NCI-H1105 (cell line): ENCODE measurements around the gene TFF1.
"Not testable (repeated sequence)": the region's sequence is repeated elsewhere in the genome, so short reads cannot be mapped to it uniquely, and the experiment has no call there.

Experiments
- DNase-seq: peaks from one replicate; lab custom pipeline; 2025; lab: John Stamatoyannopoulos, UW

The TFF1 gene

GRCh38 chr21:42366292-42367010, at the start of gene TFF1:
Gene TFF1, minus strand, starts transcription at chr21:42366535. Its CDS starts 40 bp downstream, at chr21:42366495.
- DNase-seq, result no peak

DNA sequence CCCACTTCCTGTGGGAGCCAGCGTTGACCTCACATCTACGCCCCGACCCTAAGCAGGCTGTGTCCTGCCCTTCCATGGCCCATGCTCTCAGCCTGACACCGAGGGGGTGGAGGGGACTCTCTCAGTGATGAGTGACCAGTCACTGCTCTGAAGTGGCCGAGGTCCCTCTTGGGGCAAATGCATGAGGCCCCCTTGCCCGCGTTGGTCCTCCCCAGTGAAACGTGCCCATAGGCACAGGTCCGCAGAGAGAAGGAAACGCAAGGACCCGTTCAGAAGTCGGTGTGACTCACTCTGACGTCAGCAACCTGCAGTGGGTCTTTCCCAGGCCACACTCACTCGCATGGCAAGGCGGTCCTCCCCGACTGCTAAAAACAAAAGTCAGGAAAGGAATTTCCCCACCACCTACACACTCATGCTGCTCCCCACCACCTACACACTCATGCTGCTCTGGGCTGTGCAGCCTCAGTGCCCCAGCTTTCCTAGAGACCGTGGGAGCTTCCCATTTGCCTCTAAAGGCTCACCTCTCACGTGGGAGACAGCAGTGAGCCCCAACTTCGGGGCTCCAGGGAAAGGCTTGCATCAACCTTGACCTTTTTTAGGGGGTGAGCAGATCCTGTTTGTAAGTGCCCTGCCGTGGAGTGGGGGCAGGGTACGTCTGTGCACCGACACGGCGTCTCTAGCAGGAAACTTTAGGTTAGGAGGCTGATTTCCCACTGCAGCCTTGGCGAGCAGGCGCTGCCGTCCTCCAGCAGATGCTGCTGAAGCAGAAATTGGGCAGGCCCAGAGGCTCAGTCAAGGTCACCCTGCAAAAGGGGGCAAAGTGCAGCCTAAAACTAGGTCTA, 48.8 kb upstream of the TFF1 start:
- no peak for DNase-seq

GRCh38 chr21:42414553-42414927, 48.2 kb upstream of the TFF1 start:
- no peak for DNase-seq

- DNase-seq, result no peak
These were observed 47.7 kb upstream of the TFF1 start for GRCh38 chr21:42414066-42414465.

DNA sequence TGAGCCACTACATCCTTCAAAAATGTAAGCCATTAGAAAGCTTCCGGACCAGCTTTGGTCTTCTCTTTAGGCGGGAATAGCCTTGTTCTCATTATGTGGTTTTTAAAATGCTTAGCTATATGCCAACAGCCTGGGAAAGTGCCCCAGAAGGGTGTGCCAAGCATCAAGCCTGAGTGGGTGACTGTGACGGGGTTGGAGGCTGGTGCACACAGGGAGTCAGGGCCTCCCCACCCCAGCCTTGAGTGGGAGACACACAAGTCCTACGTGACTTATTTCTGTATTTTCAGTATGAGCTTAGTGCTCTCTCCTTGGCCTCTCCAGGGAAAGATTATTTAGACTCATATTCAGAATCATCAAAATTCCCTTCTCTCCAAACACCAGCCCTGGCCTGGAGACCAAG, 47.2 kb upstream of the TFF1 start:
- no peak for DNase-seq

DNA sequence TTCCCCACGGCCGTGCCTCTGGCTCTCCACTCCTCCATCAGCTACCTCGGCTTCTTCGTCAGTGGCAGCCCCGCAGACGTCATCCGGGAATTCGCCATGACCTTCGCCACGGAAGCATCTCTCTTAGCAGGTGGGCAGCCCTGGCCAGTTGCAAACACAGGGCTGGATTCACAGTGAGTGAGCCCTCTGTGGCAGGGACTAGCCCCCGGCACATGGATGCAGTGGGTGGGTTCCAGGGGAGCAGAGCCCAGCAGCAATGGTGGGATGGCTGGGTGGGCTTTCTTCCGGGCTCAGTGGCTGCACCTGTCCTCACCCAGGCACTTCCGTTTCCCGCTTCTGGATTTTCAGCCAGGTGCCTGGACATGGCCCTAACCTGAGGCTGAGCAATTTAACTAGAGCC, 46.8 kb upstream of the TFF1 start:
- DNase-seq, result no peak

DNA sequence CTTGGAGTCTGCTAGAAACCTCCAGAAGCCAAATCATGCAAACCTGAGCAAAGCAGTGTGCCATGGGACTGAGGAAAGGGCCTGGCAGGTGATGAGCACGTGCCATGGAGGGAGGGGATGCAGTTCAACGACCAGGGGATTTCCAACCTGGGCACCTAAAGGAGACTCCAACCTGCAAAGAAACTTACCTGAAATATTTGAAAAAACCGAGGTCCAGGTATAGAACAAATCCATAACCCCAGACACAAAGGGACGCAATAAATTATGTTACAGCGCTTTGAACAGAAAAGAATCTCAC, 46.2 kb upstream of the TFF1 start:
- DNase-seq, result no peak

GRCh38 chr21:42411891-42412635, 45.7 kb upstream of the TFF1 start:
- no peak for DNase-seq

- no peak for DNase-seq
These were observed 45.0 kb upstream of the TFF1 start for GRCh38 chr21:42411197-42411869.

DNA sequence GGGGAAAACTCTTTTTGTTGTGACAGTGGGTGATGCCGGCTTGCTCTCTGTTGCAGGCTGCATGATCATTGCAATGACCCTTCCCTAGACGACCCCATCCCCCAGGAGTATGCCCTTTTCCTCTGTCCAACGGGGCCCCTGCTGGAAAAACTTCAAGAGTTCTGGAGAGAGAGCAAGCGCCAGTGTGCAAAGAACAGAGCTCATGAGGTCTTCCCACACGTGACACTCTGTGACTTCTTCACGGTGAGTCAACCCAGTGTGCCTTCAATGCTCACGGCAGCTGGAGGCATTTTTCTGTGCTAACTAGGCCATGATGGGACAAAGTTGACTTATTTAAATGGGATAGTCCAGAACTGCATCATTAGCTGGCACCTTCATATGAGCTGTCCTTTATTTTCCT, 43.0 kb upstream of the TFF1 start:
- DNase-seq, result no peak

- DNase-seq, result not testable (repeated sequence)
These were observed 42.4 kb upstream of the TFF1 start for GRCh38 chr21:42408718-42409117.

- no peak for DNase-seq
These were observed 41.1 kb upstream of the TFF1 start for GRCh38 chr21:42407476-42407875.

GRCh38 chr21:42406866-42407265, 40.5 kb upstream of the TFF1 start:
- no peak for DNase-seq

- DNase-seq, result no peak
These were observed 39.9 kb upstream of the TFF1 start for GRCh38 chr21:42406201-42406621.

GRCh38 chr21:42405064-42406013, 39.0 kb upstream of the TFF1 start:
- no peak for DNase-seq

DNA sequence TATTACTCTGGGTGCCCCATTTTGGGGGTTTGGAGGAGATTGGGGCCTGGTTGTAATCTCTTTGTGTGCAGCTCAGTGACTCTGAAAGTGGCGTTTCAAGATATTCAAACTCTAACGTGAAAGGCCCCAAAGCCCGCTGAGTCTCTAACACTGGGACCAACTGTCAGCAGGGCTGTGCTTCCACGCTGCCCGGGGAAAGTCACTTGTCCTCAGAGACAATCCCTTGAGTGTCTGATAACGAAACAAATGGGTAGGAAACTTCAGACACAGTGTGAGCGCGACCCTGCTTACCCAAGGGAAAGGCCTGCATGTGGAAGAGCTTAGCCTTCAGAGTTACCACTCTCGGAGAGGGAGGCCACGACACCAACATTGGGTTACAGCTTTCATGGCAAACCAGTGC, 38.2 kb upstream of the TFF1 start:
- DNase-seq, result no peak

DNA sequence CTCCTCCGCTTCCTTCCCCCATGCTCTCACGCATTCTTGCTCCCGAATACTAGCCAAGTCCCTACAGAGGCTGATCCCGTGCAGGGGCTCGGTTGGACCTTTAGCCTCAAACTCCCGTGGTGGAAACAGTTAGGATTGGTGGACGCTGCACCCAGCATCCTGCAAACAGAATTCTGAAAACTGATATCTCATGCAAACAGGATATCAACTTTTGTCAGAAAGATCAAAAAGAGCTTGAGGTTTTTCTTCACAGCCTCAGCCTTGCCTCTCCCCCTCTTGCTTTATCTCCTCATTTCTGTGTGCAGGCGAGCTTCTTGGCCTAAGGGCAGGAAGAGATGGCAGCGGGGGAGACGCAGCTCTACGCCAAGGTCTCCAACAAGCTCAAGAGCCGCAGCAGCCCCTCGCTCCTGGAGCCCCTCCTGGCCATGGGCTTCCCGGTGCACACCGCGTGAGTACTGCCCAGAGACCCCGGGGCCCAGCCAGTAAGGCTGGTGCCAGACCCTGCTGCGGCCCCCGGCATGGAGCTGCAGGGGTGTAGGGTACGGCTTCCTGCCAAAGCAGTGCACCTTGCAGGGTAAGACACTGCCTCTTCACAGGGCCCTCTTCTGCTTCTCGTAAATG, 37.4 kb upstream of the TFF1 start, which contains the start of gene UBASH3A:
Gene UBASH3A, plus strand, starts transcription at position 292 of the 621 bp plus-strand sequence. Its CDS starts 44 bp downstream, at position 336.
- no peak for DNase-seq

DNA sequence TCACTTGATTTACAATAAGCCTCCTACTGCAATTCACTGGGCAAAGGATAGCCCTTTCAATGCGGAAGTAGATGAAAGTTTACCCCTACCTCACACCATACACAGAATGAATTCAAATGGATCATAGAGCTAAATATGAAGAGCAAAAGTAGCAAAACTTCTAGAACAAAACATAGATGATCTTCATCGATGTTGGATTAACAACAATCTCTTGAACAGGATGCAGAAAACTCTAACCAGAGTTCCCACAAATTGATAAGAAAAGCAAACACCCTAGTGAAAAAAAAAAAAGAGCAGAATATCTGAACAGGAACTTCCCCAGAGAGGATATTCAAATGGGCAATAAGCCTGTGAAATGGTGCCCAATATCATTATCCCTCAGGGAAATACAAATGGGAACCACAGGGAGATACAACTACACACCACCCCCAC, 35.5 kb upstream of the TFF1 start:
- no peak for DNase-seq

- no peak for DNase-seq
These were observed 34.8 kb upstream of the TFF1 start for GRCh38 chr21:42401154-42401553.

GRCh38 chr21:42400525-42400924, 34.2 kb upstream of the TFF1 start:
- no peak for DNase-seq
